HCT116 (cell line): ENCODE data around the gene TMCO4. TPM values are rescaled to one million over a fixed set of nuclear protein-coding genes. Genes with fewer than 3 reads are reported as not detected.
"Not testable (repeated sequence)": the region's sequence is repeated elsewhere in the genome, so short reads cannot be mapped to it uniquely, and the experiment has no call there.

Experiments used
- ATAC-seq: fragments of 200-7000 bp; cut with Tn5 transposase; 2 replicates; pipeline ENCODE4 v1.9.1; 2020; ENCODE audit warnings: mild to moderate bottlenecking, moderate library complexity
- BruUV-seq: library from RNA; stranded (reverse); fragments of 400-500 nt; replicated peaks from 2 replicates; lab custom pipeline; 2021; lab: Mats Ljungman, UMichigan
- CTCF ChIA-PET: fragments of 300-600 bp; sonication (Branson Sonifier 250); formaldehyde crosslinking; loops from one replicate; lab custom pipeline; 2021; ENCODE audit warnings: antibody characterized with exemption; lab: Charles Lee
- POLR2A ChIA-PET: fragments of 300-600, 350-600 bp; sonication (Branson Sonifier 250); formaldehyde crosslinking; loops from one replicate; lab custom pipeline; 2021; ENCODE audit warnings: antibody characterized with exemption; lab: Charles Lee
- RAD21 ChIA-PET, 2 experiments: fragments of 300-600 bp; sonication (Branson Sonifier 250); formaldehyde crosslinking; loops; one replicate each; lab custom pipeline; 2023; ENCODE audit warnings: low total read pairs in 2 of 2; ENCODE audit not compliant: uncharacterized antibody in 2 of 2, unreplicated experiment in 2 of 2, low non-redundant PET in 1 of 2; lab: Charles Lee
- DNase-seq: peaks from one replicate; pipeline ENCODE4 v3.0.0-alpha.2; 2010; ENCODE audit warnings: low read depth, low spot score
- H2AFZ ChIP-seq: fragments of 200-600 bp; shearing (Covaris generic), sonication (generic); 2 replicates; pipeline ENCODE4 v1.6.1; 2017; ENCODE audit warnings: low read depth, mixed run types, mixed read lengths, antibody characterized with exemption, low read length; ENCODE audit not compliant: poor library complexity, severe bottlenecking
- H3K27ac ChIP-seq: 2 replicates; pipeline ENCODE4 v1.5.1; 2012; ENCODE audit warnings: low read depth, low read length
- H3K27me3 ChIP-seq: fragments of 200-600 bp; sonication (generic); 2 replicates; pipeline ENCODE4 v1.6.1; 2016; ENCODE audit warnings: mixed run types, low read length, mixed read lengths; ENCODE audit not compliant: insufficient read depth
- H3K36me3 ChIP-seq, 2 experiments: fragments of 200-500 bp in 1 of 2; fragments of 200-600 bp in 1 of 2; sonication (Bioruptor generic) in 1 of 2; sonication (generic) in 1 of 2; 2 replicates each; pipeline versions ENCODE4 v1.5.1 to v1.6.1; 2014 to 2016; ENCODE audit warnings: low read length in 2 of 2, inconsistent platforms in 1 of 2, mixed read lengths in 1 of 2, mixed run types in 1 of 2; ENCODE audit not compliant: insufficient read depth in 2 of 2, control insufficient read depth in 1 of 2
- H3K4me1 ChIP-seq, 2 experiments: fragments of 200-600 bp in 1 of 2; sonication (generic) in 1 of 2; 2 replicates each; pipeline versions ENCODE4 v1.5.1 to v1.6.1; 2012 to 2017; ENCODE audit warnings: low read length in 2 of 2, inconsistent platforms in 1 of 2, mild to moderate bottlenecking in 1 of 2, mixed read lengths in 1 of 2, mixed run types in 1 of 2, moderate library complexity in 1 of 2; ENCODE audit not compliant: insufficient read depth in 2 of 2, control insufficient read depth in 1 of 2
- H3K4me2 ChIP-seq: fragments of 200-600 bp; sonication (generic); 2 replicates; pipeline ENCODE4 v1.6.1; 2017; ENCODE audit warnings: mixed run types, low read length, mixed read lengths
- H3K4me3 ChIP-seq, 2 experiments: fragments of 200-600 bp in 1 of 2; sonication (generic) in 1 of 2; replicated peaks in 1 of 2; 2 replicates each; pipeline ENCODE4 v1.5.1; 2011 to 2016; ENCODE audit warnings: low read length in 2 of 2, control low read depth in 1 of 2, low read depth in 1 of 2, mild to moderate bottlenecking in 1 of 2, mixed read lengths in 1 of 2, mixed run types in 1 of 2
- H3K79me2 ChIP-seq: fragments of 200-600 bp; sonication (generic); 2 replicates; pipeline ENCODE4 v1.6.1; 2017; ENCODE audit warnings: mild to moderate bottlenecking, mixed run types, low read length, moderate library complexity, mixed read lengths; ENCODE audit not compliant: insufficient read depth
- H3K9ac ChIP-seq: fragments of 200-600 bp; sonication (generic); 2 replicates; pipeline ENCODE4 v1.6.1; 2016; ENCODE audit warnings: low read length, mixed read lengths
- H3K9me2 ChIP-seq: fragments of 200-600 bp; sonication (generic), shearing (Covaris generic); 2 replicates; pipeline ENCODE4 v1.6.1; 2017; ENCODE audit warnings: mixed run types, mild to moderate bottlenecking, moderate library complexity; ENCODE audit not compliant: insufficient read depth
- H3K9me3 ChIP-seq, 2 experiments: fragments of 200-500 bp in 1 of 2; fragments of 200-600 bp in 1 of 2; sonication (Bioruptor generic) in 1 of 2; sonication (generic) in 1 of 2; 2 replicates each; pipeline ENCODE4 v1.6.1; 2014 to 2017; ENCODE audit warnings: low read length in 2 of 2, mixed read lengths in 2 of 2, inconsistent platforms in 1 of 2, low read depth in 1 of 2, mild to moderate bottlenecking in 1 of 2, mixed run types in 1 of 2, moderate library complexity in 1 of 2; ENCODE audit not compliant: control insufficient read depth in 1 of 2, insufficient read depth in 1 of 2
- H4K20me1 ChIP-seq: fragments of 200-600 bp; sonication (generic), shearing (Covaris generic); 2 replicates; pipeline ENCODE4 v1.6.1; 2017; ENCODE audit warnings: mixed run types, mild to moderate bottlenecking, moderate library complexity; ENCODE audit not compliant: insufficient read depth
- ATF3 ChIP-seq: IDR thresholded peaks from 2 replicates; pipeline ENCODE4 v1.6.1; 2012
- CBX3 ChIP-seq: IDR thresholded peaks from 2 replicates; pipeline ENCODE4 v1.6.1; 2012; ENCODE audit warnings: low read depth
- ELF1 ChIP-seq: IDR thresholded peaks from 2 replicates; pipeline ENCODE4 v1.6.1; 2012; ENCODE audit warnings: low read depth, borderline replicate concordance
- EZH2 ChIP-seq: fragments of 200-600 bp; sonication (generic); IDR thresholded peaks from 2 replicates; pipeline ENCODE4 v1.6.1; 2017; ENCODE audit warnings: antibody characterized with exemption, mixed run types
- FOSL1 ChIP-seq: IDR thresholded peaks from 2 replicates; pipeline ENCODE4 v1.6.1; 2012; ENCODE audit warnings: low read depth
- JUND ChIP-seq: IDR thresholded peaks from 2 replicates; pipeline ENCODE4 v1.6.1; 2012
- POLR2A ChIP-seq: IDR thresholded peaks from 2 replicates; pipeline ENCODE4 v1.7.0; 2011; ENCODE audit warnings: borderline replicate concordance; ENCODE audit not compliant: insufficient read depth, insufficient read length; ENCODE audit errors: extremely low read depth
- POLR2AphosphoS5 ChIP-seq: IDR thresholded peaks from 2 replicates; pipeline ENCODE4 v1.6.1; 2011; ENCODE audit warnings: mild to moderate bottlenecking, low read depth, low read length, moderate library complexity
- REST ChIP-seq: IDR thresholded peaks from 2 replicates; pipeline ENCODE4 v1.6.1; 2012; ENCODE audit warnings: low read depth
- SIN3A ChIP-seq: IDR thresholded peaks from 2 replicates; pipeline ENCODE4 v1.6.1; 2012; ENCODE audit warnings: low read depth
- SP1 ChIP-seq: IDR thresholded peaks from 2 replicates; pipeline ENCODE4 v1.6.1; 2012; ENCODE audit warnings: low read depth
- YY1 ChIP-seq: IDR thresholded peaks from 2 replicates; pipeline ENCODE4 v1.6.1; 2011; ENCODE audit warnings: low read length, low read depth, moderate library complexity, mild to moderate bottlenecking; ENCODE audit not compliant: insufficient replicate concordance; ENCODE audit errors: extremely low read depth
- ZFX ChIP-seq: fragments of 450-650 bp; IDR thresholded peaks from 2 replicates; pipeline ENCODE4 v1.6.1; 2017
- intact Hi-C: fragments of 100-400 bp; cut with micrococcal nuclease; formaldehyde crosslinking; loops from 2 replicates; pipeline ENCODE4 v1.10.0; 2022
- total RNA-seq: library from RNA; stranded (reverse); gene quantifications from one replicate; pipeline ENCODE4 v1.2.1, GENCODE V29; 2021; ENCODE audit not compliant: unreplicated experiment

Gene TMCO4
- total RNA-seq, 1 experiment from 2014 or later: 12.7 TPM

- BruUV-seq, RAD21 ChIA-PET, POLR2A ChIA-PET: not testable (repeated sequence)
Measured at GRCh38 chr1:19636749-19637148, 163.0 kb downstream of the TMCO4 start.

GRCh38 chr1:19636065-19636464, 163.7 kb downstream of the TMCO4 start:
- Histone ChIP-seq H3K27me3 (no peaks in the 10 kb centered on the region), H3K79me2 (no peaks in the 10 kb centered on the region), H3K4me1 (peaks cover 15 to 23% of the 10 kb centered on the region in 2 experiments; a peak in 3 of 4 replicates), H3K9me3 (no peaks in the 10 kb centered on the region), H3K4me2 (peak overlapping the region; percentile 19; the same call in 1 of the 2 replicates), H3K9me2 (no peaks in the 10 kb centered on the region), H3K4me3 (no peak overlapping the region), H3K27ac (no peak overlapping the region), H4K20me1 (no peaks in the 10 kb centered on the region), H2AFZ (no peak overlapping the region), H3K9ac (no peak overlapping the region), H3K36me3 (no peaks in the 10 kb centered on the region)
- ATAC-seq (peak; percentile 20; the same call in 1 of the 2 replicates), DNase-seq (no peak)
- POLR2A ChIA-PET: no interaction called here
- no peak for TF ChIP-seq JUND
- no peak for TF ChIP-seq YY1
- no peak for TF ChIP-seq CBX3
- no peak for TF ChIP-seq ELF1
- TF ChIP-seq REST: no peak
- TF ChIP-seq FOSL1: no peak
- no peak for TF ChIP-seq SIN3A
- no peak for TF ChIP-seq POLR2AphosphoS5
- no peak for TF ChIP-seq ZFX
- no peak for TF ChIP-seq POLR2A
- TF ChIP-seq ATF3: no peak
- no peak for TF ChIP-seq EZH2
- no peak for TF ChIP-seq SP1
- CTCF ChIA-PET: no interaction called here
- no TSS peak for BruUV-seq
- RAD21 ChIA-PET: no interaction called here
- intact Hi-C loops: no loop called here

More at GRCh38 chr1:19636749-19637148, 163.0 kb downstream of the TMCO4 start:
- H3K79me2 ChIP-seq, H3K4me2 ChIP-seq, H3K27ac ChIP-seq, H2AFZ ChIP-seq, H4K20me1 ChIP-seq, H3K9ac ChIP-seq, H3K9me2 ChIP-seq, H3K27me3 ChIP-seq, H3K9me3 ChIP-seq, intact Hi-C loops, DNase-seq, ATAC-seq, H3K36me3 ChIP-seq, CTCF ChIA-PET, H3K4me3 ChIP-seq: not testable (repeated sequence)
- peaks cover 16 to 27% of the 10 kb centered on the region in 2 experiments; a peak in 3 of 4 replicates for H3K4me1 ChIP-seq
